ENCODE data around the gene PKD1L1.
"Not testable (repeated sequence)": the region's sequence is repeated elsewhere in the genome, so short reads cannot be mapped to it uniquely, and the experiment has no call there.

PKD1L1 gene

DNA sequence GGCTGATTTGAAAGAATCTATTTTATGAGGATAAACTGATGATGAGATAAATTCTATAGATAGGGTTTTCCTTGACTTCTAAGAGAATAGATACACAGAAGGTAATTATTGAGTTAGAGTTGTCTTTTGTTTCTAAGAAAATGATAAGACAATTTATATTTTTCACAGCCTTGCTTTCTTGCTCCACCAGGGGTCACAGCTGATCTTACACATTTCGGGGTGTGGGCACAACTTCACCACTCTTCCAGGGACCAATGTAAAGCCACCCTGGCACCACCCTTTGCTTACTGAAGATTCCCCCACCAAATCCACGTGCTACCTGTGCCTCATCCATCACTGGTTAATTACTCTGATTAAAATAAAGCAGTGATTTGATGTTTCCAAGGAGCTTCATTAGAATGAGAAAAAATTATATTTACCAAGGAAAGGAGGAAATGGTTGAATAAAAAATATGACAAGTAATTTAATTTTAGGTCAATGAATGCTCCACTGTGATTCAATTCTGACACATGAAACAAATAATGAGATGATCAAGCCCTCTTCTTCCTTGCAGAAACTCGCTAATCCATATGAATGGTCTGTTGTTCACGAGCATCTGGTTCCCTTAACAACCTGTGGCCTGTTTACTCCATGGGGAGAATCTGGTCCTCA, 189.1 kb downstream of the PKD1L1 start:
- no peak for DNase-seq

DNA sequence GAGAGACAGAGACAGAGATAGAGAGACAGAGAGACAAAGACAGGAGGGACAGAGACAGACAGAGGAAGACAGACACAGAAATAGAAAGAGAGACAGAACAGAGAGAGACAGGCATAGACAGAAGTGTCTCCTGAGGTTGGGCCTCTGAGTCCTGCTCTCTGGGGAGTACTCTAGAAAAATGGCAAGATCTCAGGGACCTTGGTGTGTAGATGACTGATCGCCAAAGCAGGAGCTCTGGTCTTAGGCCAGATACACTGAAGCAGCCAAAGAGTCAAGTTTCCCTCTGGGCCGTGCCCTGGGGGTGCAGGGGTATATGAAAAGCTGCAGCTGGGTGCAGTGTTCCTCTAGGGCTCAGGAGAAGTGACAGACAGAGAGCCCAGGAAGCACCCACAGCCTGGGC, 189.7 kb downstream of the PKD1L1 start:
- no peak for DNase-seq

DNA sequence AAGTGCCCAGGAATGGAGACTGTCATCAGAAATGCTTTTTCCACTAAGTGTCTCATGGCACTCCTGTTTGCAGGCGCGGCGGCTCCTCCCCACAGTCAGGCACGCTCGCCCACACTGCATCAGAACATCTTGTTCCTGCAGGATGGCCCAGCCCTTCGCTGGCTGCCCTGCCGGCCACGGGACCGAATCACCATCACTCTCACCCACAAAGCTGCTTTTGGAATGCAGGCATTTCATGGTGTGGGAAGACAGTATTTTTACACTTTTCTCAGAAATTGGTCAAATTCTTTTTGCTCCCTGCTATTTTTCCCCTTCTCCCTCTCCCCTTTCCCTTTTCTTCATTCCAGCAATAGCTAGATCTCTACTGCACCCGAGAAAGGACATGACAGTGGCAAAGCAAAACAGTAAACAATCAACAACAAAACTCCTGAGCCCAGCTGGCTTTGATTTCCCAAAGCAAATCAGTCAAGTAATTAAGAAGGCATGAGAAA, 190.3 kb downstream of the PKD1L1 start:
- DNase-seq, result no peak

DNA sequence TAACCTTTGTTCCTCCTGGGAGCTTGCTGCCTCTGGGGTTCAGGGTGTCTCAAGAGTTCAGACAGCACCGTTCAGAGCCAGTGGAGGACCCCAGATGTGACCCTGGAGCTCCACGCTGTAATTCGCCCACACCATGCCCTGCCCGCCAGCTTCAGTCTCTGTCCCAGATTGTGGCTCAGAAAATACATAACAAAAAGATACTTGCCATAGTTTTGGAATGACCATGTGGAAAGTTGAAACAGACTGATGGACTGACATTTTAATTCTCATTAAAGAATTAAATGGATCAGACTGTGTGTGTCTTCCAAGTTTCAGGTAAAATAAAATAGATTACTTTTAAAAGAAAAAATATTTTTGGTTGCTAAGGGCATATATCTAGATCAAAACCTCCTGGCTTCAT, 191.6 kb downstream of the PKD1L1 start:
- DNase-seq, result no peak

DNA sequence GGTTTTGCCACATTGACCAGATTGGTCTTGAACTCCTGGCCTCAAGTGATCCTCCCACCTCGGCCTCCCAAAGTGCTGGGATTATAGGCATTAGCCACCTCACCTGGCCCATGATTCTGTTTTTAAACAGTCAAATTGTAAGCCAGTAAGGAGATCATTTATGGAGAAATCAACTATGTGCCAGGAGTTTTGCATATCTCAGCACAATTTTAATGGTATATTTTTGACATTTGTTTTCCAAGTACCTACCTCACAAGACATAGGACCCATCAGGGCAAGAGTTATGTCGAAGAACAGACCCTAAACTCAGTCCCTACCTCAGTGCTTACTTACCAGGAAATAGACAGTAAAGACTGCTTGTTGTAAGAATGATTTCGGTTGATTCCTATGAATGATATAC, 193.0 kb downstream of the PKD1L1 start:
- DNase-seq, result no peak

DNA sequence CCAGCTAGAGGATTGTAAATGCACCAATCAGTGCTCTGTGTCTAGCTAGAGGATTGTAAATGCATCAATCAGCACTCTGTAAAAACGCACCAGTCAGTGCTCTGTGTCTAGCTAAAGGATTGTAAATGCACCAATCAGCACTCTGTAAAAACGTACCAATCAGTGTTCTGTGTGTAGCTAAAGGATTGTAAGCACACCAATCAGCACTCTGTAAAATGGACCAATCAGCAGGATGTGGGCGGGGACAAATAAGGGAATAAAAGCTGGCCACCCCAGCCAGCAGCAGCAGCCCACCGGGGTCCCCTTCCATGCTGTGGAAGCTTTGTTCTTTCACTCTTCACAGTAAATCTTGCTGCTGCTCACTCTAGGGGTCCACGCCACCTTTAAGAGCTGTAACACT, 196.5 kb downstream of the PKD1L1 start:
- not testable (repeated sequence) for DNase-seq

DNA sequence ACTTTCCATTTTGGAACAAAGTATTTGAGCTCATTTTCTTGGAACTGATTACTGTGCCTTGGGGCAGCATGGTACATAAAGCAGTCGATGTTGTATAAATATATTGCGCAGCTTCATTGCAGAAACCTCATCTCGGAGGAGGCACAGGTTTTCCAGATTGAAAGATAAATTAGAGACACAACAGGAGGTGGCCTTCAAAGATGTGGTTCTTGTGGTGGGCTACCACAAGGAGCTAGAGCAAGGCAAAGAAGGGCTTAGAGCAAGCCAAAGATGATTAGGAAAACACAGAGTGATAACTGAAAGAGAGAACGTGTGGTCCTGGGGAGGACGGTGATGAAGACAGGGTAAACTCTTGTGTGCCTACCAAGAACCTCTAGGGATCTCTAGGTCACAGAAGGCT, 197.2 kb downstream of the PKD1L1 start:
- no peak for DNase-seq

DNA sequence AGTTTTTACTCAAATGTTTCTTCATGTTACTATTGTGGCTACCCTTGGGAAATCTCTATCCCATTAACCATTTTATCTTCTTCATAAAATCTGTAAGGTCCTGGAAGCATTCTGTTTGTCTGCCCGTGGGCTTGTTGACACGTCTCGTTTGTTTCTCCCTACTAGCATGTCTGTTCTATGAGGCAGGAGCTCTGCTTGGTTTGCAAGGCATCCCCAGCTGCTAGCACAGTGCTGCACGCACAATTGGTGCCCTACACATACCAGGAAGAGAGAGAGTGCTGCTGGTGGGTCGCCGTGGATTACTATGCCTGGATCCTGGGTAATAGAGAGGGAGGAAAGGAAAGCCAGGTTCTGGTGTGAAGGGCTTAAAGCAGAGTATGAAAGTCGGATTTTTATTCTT, 200.2 kb downstream of the PKD1L1 start:
- DNase-seq, result no peak

DNA sequence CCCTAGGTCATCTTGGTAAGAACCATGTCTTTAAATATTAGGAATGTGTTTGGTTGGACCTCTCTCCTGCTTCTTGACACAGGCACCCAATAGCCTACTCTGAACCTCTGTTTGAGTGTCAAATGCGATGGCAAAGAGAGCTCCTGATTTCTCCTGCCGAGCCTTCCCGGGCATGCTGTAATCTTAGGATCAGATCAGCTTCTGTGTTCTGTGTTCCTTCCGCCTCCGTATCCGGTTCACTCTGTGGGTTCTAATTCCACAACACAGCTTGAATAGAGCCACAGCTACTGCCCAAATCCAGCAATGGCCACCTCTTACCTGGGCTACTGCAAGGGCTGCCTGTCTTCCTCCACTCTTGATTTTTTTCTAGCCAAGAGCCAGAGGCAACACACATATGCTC, 201.1 kb downstream of the PKD1L1 start:
- DNase-seq, result no peak

DNA sequence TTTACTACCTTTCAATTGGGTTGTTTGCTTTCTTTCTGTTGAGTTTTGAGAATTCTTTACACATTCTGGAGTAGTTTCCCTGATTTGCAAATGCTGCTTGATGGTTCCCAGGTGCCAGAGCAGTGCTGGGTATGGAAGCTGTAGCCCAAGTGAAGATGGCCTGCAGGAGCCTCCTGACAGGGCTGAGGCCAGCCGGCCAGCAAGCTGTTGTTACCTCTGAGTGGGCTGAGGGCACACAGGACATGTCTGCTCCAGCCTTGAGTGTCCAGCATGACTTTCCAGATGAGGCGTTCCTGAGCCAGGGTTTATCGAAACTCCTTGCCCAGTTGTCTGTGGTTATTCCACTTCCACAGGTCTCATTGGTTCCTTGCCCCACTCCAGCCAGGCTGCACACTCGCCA, 201.8 kb downstream of the PKD1L1 start:
- no peak for DNase-seq

DNA sequence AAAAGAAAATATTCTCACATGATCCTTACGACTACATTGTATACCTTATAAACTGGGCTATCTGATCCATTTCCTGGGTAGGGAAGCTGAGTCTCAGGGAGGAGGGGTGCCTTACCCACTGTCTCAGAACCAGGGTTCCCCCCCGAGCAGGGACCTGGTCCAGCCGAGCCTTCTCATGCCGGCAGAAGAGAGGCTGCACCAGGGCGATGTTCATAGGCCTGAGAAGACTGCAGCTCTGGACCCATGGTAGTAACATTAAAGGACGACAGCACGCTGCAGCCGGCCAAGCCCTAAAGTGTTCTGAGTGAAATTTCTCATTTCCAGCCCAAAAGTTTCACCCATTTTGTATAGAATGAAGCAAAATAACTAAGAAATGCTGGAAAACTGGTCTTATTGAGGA, 203.4 kb downstream of the PKD1L1 start:
- DNase-seq, result no peak

DNA sequence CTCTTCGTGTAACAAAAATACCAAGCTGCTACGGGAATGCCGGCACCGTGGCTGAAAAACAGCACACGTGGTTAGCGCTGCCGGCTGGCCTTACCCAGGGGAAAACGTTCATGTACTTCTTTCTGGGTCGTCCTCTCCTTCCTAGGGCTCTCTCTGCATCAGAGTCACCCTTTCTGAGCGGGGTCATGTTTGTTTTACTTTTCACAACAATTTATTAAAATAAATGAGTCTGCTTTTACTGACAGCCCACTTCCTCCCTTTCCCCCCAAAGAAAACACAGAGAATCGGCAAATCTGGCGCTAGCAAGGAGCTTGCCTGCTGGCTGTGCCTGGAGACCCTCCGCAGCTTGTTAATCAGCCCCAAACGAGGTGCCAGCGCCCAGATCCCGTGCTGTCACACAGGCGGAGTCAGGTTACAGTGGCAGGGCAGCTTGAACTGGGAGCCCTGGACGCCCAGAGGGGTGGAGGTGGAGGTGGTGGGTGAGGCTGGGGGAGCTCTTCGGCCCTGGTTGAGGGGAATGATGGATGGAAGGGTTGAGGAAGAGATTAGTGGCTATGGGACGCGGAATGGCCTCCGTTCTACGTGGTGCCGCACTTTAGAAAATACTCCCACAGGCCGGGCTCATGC, 204.2 kb downstream of the PKD1L1 start:
- DNase-seq, result no peak

DNA sequence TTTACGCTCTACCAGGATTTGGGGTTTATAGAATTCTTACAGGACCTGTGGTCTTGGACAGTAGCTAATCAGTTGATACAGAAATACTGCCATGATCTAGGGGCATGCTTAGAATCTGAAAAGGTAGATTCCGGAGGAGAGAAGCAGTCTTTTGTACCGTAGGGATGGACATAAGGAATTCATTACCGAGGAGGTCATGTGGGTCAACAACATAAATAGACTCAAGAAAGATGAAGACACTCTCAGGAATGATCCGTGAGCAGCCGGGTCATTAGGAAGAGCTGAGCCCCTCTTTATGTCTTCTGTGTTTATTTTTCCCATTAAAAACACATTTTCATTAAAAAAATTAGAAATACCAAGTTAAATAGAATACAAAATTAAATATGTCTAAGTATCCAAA, 206.3 kb downstream of the PKD1L1 start:
- no peak for DNase-seq

DNA sequence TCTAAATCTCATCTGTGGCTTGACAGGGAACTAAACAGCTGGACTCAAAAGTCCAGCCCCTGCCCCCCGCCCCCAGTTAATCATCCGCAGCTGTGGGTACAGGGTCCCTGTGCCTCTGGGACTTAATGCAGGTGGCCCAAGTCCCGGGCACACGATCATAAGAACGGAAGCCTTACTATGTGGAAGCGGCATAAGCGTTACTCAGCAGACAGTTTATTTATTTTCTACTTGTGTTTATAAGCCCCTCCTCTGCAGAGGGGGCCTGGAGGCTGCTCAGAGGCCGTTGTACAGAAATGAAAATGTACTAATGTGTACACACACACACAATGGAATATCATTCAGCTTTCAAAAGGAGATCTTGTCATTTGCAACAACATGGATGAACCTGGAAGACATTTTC, 208.4 kb downstream of the PKD1L1 start:
- DNase-seq, result no peak

DNA sequence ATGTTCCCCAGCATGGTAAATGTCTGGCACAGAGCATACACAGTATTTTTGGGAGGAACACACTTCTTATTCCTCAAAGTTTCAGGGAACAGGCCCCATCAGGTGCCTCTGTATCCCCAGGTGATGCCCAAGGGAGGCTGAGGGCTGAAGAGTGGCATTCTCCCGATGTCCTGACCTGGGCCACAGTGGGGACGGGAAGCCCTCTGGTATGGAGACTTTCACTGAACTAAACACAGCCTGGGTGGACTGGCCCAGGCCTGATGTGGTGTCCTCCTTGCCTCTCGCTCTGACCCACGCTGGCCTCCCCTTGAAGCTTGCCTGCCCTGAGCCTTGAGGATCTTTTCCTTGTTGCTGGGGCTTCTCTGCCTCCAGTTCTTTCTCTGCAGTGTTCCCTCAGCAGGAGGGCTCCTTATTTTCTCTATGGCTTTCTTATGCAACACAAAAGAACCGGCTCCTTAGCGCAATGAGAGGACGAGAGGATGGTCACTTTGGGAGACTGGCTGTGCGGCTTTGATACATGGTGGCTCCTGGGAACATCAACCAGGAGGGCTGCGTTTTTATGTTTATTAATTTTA, 208.9 kb downstream of the PKD1L1 start:
- DNase-seq, result no peak

DNA sequence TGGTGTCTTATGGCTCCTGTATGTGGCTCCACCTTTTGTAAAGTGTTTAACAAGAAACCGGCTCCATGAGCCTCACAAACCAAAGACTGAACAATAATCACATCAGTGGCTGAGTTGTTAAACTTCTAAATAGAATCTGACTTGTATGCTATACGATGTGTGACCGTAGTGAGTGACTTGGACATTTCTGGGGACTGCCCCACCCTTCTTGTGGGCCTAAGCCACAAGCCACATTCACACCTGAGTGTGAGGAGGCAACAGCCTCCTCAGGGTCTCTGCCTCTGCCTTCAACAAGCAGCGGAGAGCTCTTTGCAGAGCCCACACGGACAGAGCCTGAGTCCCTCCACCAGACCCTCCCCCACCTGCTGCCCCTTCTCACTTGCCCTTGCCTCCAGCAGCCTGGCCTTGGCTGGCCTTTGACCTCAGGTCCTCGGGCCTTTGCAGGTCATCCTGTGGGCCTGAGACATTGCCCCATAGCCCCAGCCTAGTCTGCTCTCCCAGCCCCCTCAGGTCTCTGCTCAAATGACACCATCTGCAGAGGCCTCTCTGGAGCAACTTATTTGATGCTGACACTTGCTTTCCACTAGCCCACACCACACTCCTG, 209.6 kb downstream of the PKD1L1 start:
- DNase-seq, result no peak

DNA sequence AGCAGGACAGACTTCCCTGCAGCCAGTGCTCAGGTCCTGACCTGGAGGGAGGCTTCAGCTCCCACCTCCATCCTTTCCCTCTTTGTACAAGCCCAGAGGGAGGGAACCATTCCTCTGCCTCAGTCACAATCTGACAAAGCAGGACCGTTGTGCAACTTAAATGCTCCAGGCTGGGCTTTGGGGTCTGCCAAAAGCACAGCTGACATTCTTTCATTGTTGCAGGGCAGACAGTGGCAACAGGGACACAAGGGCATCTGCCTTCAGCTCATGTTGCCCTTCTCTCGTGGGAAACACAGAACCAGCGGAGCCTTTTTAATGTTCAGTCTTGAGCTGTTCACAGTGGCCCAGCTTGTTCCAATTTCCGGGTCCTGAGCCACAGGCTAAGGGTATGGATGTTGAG, 210.7 kb downstream of the PKD1L1 start:
- no peak for DNase-seq

DNA sequence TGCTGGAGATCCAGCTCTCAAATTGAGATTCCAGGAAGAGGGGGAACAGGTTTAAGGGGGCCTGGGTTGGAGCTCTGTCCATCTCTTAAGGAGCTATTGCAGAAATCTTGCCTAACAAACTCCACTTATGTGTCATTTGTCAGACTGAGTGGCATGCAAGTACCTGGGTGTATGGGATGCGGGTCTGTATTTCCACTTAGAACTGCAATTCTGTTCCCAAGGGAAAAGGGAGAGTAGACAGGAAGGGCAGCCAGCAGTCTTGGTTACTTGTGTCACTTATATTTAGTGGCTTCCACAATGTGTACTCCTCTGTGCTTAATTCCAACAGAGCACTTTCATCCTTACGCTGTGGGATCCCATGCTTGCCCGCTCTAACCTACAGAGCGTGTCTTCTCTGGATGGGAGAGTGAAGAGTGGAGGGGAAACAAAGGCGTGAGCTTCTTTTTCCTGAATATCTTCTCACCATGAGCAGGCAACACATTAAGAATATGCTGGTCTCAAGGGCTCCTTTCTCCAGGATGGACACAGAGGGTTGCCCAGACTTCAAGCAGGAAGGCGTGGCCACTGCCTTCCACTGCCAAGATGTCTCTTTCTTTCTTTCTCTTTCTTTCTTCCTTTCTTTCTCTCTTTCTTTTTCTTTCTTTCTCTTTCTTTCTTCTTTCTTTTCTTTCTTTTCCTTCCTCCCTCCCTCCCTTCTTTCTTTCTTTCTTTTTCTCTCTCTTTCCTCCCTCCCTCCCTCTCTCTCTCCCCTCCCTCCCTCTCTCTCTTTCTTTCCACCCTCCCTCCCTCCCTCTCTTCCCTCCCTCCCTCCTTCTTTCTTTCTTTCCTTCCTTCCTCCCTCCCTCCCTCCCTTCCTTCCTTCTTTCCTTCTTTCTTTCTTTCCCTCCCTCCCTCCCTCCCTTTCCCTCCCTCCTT, 212.6 kb downstream of the PKD1L1 start:
- DNase-seq, result no peak

DNA sequence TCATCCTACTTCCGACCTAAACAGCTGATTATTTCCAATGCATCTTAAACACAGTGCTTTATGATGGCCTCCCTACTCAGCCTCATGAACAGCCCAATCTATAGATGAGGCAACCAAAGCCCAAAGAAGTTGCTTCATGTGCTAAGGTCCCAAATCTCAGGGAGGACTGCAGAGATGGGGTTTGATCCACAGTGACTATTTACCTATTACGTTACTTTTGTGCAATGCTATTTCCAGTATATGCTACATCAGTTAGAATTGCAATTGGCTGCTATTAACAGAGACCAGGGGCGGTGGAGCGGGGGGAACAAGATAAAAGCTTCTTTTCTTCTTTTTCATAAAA, 213.3 kb downstream of the PKD1L1 start:
- no peak for DNase-seq

DNA sequence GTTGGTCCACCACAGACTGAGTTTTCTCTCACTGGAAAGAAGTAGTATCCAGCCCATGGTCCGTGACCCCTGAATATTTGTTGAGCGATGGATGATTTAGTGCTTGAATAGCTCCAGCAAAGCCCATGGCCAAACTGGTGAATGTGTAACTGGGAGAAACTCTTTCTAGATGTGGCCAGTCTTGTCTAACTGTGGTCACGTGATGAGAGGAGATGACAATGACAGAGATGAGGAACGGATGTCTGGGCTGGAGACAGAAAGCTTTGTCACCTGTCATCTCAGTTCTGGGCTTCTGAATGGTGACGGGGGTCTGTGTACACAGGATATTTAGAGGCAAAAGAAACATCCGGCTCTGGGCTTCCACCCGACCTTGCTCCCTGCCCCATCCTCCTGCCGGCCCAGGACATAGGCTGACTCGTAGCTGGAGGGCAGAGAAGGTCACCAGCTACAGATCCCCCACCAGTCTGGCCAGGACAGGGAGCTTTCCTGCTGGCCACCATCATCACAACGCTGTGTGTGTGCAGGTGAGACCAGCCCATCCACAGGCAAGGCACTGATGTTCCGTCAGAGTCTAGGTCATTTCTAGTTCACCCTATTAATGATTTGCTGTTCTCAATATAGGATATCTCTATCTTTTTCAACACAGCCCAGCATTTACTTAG, 213.8 kb downstream of the PKD1L1 start:
- DNase-seq, result no peak

DNA sequence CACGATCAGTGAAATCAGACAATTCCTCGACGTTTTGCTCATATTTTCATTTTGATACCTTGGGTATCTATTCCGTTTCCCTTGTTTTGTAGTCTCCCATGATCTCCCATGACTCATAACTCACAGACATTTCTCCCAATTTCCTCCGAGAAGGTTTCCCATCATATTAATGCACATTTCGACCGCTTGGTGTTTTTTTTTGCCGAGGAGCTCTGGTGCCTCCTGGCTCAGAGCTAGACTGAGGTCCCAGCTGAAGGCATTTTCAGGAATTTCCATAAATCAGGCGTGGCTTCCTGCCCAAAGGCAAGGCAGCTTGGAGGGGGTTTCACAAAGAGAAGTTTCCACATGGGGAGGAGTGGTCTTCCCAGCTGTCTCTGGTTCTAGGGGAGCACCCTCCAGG, 218.1 kb downstream of the PKD1L1 start:
- no peak for DNase-seq

DNA sequence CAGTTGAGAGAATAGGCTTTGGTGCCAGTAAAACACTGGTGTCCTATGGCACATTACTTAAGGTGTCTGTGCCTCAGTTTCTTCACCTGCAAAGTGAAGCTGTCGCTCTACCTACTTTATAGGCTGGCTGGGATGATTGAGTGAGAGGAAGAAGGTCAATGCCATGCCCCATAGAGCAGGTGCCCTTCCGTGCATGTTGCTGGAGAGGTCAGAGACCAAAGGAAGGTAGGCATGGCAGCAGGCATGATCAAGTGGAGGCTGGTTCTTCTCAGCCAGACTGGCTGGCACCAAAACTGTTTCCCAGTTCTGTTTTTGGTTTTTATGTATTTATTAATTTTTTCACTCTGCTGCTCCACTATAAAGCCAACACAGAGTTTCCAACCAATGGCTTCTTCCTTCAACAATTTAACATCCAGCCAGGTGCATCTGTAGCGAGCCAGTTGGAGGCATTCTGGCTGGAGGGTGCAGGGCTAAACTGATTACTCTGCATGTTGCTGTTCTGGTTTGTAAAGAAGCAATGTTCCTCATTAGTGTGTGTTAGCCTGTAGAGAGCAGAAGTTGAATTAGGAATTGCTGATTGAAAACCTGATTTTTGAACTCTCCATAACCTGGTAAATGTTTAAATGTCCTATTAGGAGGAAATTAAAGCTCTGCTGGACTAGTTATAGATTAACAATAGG, 222.1 kb downstream of the PKD1L1 start:
- DNase-seq, result peak; percentile 68

Data from RPMI8226 (cell line).